Measurements from ENCODE around the gene EPHB1.

EPHB1 gene

DNA sequence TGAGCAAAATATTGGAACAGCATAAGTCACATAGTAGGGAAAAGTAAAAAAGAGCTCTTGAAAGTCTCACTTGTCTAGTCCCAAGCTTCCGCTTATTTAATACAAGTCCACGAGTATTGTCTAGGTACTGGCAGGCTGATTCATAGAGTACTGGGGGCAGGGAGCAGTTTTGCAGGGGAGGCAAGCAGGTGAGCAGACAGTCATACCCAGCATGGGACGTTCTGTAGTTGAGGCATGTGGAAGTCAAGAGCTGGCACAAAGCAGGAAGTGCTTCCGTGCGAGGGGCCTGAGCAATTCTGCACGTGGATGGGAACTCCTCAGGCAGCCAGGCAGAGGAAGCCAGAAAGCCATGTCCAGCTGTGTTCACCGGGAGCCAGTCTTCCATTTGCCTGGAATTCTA is 287.6 kb downstream of the EPHB1 start:
- Mint-ChIP-seq H3K4me3 (no peak overlapping the region), H3K27ac (no peak overlapping the region), H3K4me1 (ENCODE audit: low read depth) (no peaks in the 10 kb centered on the region), H3K36me3 (ENCODE audit: low read depth) (no peaks in the 10 kb centered on the region), H3K27me3 (no peaks in the 10 kb centered on the region), H3K9me3 (no peaks in the 10 kb centered on the region)

- no peaks in the 10 kb centered on the region for H3K36me3 Mint-ChIP-seq (ENCODE audit: low read depth)
- H3K9me3 Mint-ChIP-seq = no peaks in the 10 kb centered on the region
- no peaks in the 10 kb centered on the region for H3K4me1 Mint-ChIP-seq (ENCODE audit: low read depth)
- no peak overlapping the region for H3K27ac Mint-ChIP-seq
- H3K27me3 Mint-ChIP-seq = no peaks in the 10 kb centered on the region
- no peak overlapping the region for H3K4me3 Mint-ChIP-seq
Measured at GRCh38 chr3:135083179-135083578, 288.1 kb downstream of the EPHB1 start.

DNA sequence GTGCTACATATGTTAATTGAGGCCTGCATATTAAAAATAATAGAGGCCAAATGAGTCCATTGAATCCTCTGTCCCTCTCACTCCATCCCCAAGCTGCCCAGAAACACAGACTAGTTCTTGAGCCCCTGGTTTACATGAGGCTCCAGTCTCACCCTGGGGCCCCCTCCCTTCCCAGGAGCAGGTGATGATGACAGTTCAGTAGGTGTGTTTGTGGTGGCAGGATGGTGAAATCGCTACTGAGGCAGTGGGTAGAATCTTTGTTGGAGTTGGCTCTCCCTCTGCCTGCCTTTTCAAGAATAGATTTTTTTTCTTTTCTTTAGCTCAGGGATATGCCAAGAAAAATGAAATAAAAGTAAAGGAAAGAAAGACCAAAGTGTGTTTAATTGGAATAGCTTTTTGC is 288.7 kb downstream of the EPHB1 start:
- no peaks in the 10 kb centered on the region for H3K4me1 Mint-ChIP-seq (ENCODE audit: low read depth)
- H3K4me3 Mint-ChIP-seq = no peak overlapping the region
- H3K9me3 Mint-ChIP-seq = no peaks in the 10 kb centered on the region
- H3K27ac Mint-ChIP-seq = no peak overlapping the region
- no peaks in the 10 kb centered on the region for H3K27me3 Mint-ChIP-seq
- H3K36me3 Mint-ChIP-seq (ENCODE audit: low read depth) = no peaks in the 10 kb centered on the region

DNA sequence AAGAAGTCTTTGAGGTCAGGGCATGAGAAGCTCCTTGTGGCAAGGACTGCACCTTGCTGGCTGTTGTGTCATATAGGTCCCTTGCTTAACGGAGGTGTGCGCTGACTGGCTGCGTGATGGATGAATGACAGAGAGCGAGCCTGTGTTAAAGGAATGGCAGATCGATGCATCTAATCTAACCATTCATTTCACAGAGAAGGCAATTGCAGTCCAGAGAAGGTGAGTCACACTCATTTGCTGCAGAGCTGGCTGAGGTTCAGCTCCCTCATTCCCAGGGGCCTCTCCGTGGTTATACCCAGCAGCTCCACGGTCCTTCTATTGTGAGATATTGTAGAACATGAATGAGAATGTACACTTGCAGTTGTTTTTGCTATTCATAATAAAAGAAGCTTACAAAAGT is 289.3 kb downstream of the EPHB1 start:
- no peaks in the 10 kb centered on the region for H3K27me3 Mint-ChIP-seq

GRCh38 chr3:135084976-135085375 is 289.9 kb downstream of the EPHB1 start:
- Mint-ChIP-seq H3K4me1 (ENCODE audit: low read depth) (no peaks in the 10 kb centered on the region), H3K36me3 (ENCODE audit: low read depth) (no peaks in the 10 kb centered on the region)

More for the DNA sequence above, 289.3 kb downstream of the EPHB1 start:
- Mint-ChIP-seq H3K36me3 (ENCODE audit: low read depth) (no peaks in the 10 kb centered on the region), H3K27ac (no peak overlapping the region), H3K4me3 (no peak overlapping the region), H3K4me1 (ENCODE audit: low read depth) (no peaks in the 10 kb centered on the region), H3K9me3 (no peaks in the 10 kb centered on the region)

DNA sequence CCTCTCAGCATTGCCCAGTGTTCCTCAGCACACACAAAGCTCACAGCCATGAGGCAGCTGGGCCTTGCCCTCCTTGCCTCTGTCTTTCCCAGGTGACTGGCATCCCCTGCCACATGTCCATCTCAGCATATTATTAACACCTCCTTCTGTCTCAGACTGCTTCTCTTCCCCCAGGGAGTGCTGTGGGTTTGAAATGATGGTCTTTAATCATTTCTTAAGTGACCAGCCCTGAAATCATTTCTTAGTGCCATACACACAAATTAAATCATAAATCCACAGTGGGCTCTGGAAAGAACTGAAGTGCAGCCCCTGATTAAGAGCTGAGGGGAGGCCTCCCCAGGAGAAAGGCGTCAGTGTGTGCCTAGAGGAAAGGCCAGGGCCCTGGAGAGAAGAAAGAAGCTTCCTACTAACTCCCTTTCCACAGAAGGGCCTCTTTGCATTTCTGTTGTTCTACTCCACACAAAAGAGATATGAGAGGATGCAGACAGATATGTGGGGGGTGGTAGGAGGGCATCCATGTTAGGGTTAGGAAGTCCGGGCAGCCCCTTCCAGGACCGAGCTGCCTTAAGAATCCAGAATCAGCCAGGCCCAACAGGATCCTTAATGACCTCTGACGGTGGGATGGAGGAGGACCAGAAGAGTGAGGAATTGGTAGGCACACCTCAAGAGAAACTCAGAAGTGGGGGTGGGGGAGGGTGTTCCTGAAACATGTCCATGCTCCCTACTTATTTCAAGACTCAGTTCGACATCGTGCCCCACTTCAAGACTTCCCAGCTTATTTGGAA is 290.8 kb downstream of the EPHB1 start:
- H3K27me3 Mint-ChIP-seq = no peaks in the 10 kb centered on the region
- H3K4me1 Mint-ChIP-seq (ENCODE audit: low read depth) = no peaks in the 10 kb centered on the region
- no peaks in the 10 kb centered on the region for H3K9me3 Mint-ChIP-seq
- H3K4me3 Mint-ChIP-seq = no peak overlapping the region
- H3K36me3 Mint-ChIP-seq (ENCODE audit: low read depth) = no peaks in the 10 kb centered on the region
- no peak overlapping the region for H3K27ac Mint-ChIP-seq

More at GRCh38 chr3:135084976-135085375, 289.9 kb downstream of the EPHB1 start:
- Mint-ChIP-seq H3K27me3 (no peaks in the 10 kb centered on the region), H3K9me3 (no peaks in the 10 kb centered on the region), H3K27ac (no peak overlapping the region), H3K4me3 (no peak overlapping the region)

DNA sequence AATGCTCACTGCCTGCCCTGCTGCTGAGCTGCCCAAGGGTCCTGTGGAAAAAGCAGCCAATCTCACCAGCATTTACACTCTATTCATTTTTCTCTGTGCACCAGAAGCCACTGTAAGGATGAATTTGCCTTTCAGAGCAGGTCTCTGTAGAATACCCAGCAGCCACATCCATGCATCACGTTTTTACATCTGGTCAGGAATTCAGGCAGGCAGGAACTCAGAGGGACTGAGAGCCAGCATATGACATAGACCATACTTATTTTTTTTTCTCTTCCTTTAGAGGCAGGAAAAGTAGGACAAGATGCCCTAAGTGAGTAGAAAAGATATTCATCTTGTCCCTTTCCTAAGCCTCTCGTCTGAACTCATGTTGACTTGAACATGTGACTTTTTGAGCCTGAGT is 292.7 kb downstream of the EPHB1 start:
- Mint-ChIP-seq H3K27ac (no peak overlapping the region), H3K9me3 (no peaks in the 10 kb centered on the region), H3K27me3 (no peaks in the 10 kb centered on the region), H3K36me3 (ENCODE audit: low read depth) (no peaks in the 10 kb centered on the region), H3K4me3 (no peak overlapping the region), H3K4me1 (ENCODE audit: low read depth) (no peaks in the 10 kb centered on the region)

- Mint-ChIP-seq H3K27me3 (no peaks in the 10 kb centered on the region), H3K27ac (no peak overlapping the region), H3K4me3 (no peak overlapping the region), H3K4me1 (ENCODE audit: low read depth) (no peaks in the 10 kb centered on the region), H3K36me3 (ENCODE audit: low read depth) (no peaks in the 10 kb centered on the region), H3K9me3 (no peaks in the 10 kb centered on the region)
Measured at GRCh38 chr3:135089451-135089850, 294.4 kb downstream of the EPHB1 start.

DNA sequence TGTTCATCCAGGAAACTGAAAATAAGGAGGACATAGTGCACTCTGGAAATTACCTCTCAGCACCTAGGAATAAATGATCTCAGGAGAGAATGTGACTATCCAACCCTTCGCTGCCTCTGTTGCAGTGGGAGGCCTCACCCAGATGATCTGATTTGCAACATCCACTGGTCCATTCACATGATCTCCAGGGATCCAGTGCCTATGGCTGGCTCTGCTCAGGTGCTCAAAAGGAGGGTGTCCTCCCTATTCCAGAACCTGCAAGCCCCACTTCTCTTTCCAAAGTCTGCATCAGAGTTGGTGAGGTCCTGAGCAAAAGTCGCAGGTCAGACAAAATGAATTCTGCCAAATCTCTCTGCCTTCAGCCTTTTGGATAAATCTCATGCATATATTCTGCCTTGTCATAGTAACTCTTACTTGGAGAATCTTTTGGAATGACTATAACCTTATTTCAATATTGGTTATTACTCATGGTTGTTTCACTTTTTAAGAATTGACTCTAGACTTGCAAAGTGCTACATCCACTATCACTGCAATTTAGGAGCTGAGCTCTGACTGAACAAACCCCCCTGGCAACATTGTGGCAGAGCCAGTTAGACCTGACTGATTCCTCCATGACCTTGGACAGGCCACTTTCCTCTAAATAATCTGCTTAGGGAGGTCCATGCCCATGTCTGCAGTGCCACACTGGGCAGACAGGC is 295.1 kb downstream of the EPHB1 start:
- H3K27ac Mint-ChIP-seq = no peak overlapping the region
- H3K4me1 Mint-ChIP-seq (ENCODE audit: low read depth) = no peaks in the 10 kb centered on the region
- H3K4me3 Mint-ChIP-seq = no peak overlapping the region
- no peaks in the 10 kb centered on the region for H3K9me3 Mint-ChIP-seq
- H3K27me3 Mint-ChIP-seq = no peaks in the 10 kb centered on the region
- no peaks in the 10 kb centered on the region for H3K36me3 Mint-ChIP-seq (ENCODE audit: low read depth)

DNA sequence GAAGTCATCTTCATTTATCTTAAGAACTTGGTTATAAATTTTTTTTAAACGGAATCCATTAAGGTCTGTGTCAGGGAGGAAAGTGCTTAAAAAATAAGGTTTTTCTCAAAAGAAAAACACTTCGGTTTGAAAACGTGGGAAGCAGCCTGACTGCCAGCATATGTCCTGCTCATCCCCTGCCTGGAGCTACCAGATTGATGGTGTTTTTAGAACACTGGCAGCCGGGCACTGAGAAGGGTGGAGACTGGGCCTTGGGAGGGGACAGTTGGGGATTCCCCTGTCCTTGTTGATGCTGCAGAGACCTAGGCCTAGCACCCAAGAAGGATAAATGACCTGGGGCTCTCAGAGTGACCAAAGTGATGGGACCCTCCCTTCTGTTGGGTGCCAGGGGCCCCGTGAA is 296.9 kb downstream of the EPHB1 start:
- no peak overlapping the region for H3K4me3 Mint-ChIP-seq
- no peaks in the 10 kb centered on the region for H3K36me3 Mint-ChIP-seq (ENCODE audit: low read depth)
- no peaks in the 10 kb centered on the region for H3K4me1 Mint-ChIP-seq (ENCODE audit: low read depth)
- no peaks in the 10 kb centered on the region for H3K9me3 Mint-ChIP-seq
- no peaks in the 10 kb centered on the region for H3K27me3 Mint-ChIP-seq
- no peak overlapping the region for H3K27ac Mint-ChIP-seq

GRCh38 chr3:135093121-135093520 is 298.1 kb downstream of the EPHB1 start:
- H3K4me1 Mint-ChIP-seq (ENCODE audit: low read depth) = no peaks in the 10 kb centered on the region
- H3K4me3 Mint-ChIP-seq = no peak overlapping the region
- H3K9me3 Mint-ChIP-seq = no peaks in the 10 kb centered on the region
- no peak overlapping the region for H3K27ac Mint-ChIP-seq
- H3K36me3 Mint-ChIP-seq (ENCODE audit: low read depth) = no peaks in the 10 kb centered on the region
- H3K27me3 Mint-ChIP-seq = no peaks in the 10 kb centered on the region

GRCh38 chr3:135097276-135097946 is 302.4 kb downstream of the EPHB1 start:
- no peaks in the 10 kb centered on the region for H3K36me3 Mint-ChIP-seq (ENCODE audit: low read depth)
- H3K27me3 Mint-ChIP-seq = no peaks in the 10 kb centered on the region
- H3K9me3 Mint-ChIP-seq = no peaks in the 10 kb centered on the region
- H3K4me3 Mint-ChIP-seq = no peak overlapping the region
- H3K27ac Mint-ChIP-seq = no peak overlapping the region
- no peaks in the 10 kb centered on the region for H3K4me1 Mint-ChIP-seq (ENCODE audit: low read depth)

DNA sequence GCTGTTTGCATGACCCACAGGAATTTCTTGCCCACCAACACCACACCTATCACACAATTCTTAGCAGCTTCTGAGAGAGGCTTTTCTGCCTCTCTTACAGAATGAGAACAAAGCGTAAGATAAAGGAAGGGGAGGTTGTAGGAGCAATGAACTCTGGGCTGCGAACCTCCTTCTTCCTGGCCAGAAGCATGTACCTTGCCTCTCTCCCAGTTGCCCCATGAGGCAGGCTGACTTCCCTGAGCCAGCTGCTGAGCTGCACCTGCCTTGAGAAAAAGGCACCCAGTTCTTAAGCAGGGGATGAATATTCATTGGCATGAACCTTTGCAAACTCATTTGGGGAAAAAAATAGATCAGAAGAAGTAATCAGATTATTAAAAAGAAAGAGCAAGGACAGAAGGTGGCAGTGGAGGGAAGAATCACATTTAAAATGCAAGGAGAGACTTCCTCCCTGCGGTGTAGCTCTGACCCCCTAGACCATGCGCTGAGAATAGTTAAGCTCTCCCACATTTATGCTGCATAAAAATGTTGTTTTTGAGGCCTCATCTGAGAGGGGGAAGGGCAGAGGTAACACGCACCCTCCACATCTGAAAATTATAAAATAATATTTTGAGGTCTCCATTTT is 304.8 kb downstream of the EPHB1 start:
- H3K27ac Mint-ChIP-seq = no peak overlapping the region
- H3K4me1 Mint-ChIP-seq (ENCODE audit: low read depth) = no peaks in the 10 kb centered on the region
- no peak overlapping the region for H3K4me3 Mint-ChIP-seq
- H3K9me3 Mint-ChIP-seq = peaks cover 3% of the 10 kb centered on the region
- no peaks in the 10 kb centered on the region for H3K27me3 Mint-ChIP-seq
- H3K36me3 Mint-ChIP-seq (ENCODE audit: low read depth) = no peaks in the 10 kb centered on the region

DNA sequence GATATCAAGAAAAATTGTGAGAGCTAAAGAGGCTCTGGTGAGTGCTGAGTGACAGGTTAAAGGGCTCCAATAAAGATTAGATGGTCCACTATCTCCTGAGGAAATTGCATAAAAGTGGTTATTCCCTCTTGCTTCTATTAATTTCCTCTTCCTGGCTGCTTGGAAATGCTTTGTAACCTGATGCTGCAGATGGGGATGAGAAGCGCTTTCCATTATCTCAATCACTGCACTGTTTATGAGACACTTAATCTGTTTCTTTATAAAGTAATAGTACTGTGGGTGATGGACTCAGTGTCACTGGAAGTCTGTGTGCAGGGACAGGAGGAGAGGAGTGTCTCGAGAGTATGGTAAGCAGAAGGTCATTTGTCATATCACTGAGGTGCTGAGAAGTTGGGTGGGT is 305.3 kb downstream of the EPHB1 start:
- H3K4me1 Mint-ChIP-seq (ENCODE audit: low read depth) = no peaks in the 10 kb centered on the region
- no peak overlapping the region for H3K27ac Mint-ChIP-seq
- no peaks in the 10 kb centered on the region for H3K36me3 Mint-ChIP-seq (ENCODE audit: low read depth)
- H3K4me3 Mint-ChIP-seq = no peak overlapping the region
- H3K9me3 Mint-ChIP-seq = peaks cover 3% of the 10 kb centered on the region
- H3K27me3 Mint-ChIP-seq = no peaks in the 10 kb centered on the region

GRCh38 chr3:135103917-135104316 is 308.9 kb downstream of the EPHB1 start:
- Mint-ChIP-seq H3K4me1 (ENCODE audit: low read depth) (no peaks in the 10 kb centered on the region), H3K27ac (no peak overlapping the region), H3K9me3 (peaks cover 3% of the 10 kb centered on the region), H3K27me3 (no peaks in the 10 kb centered on the region), H3K4me3 (no peak overlapping the region), H3K36me3 (ENCODE audit: low read depth) (no peaks in the 10 kb centered on the region)
